ENCODE measurements around the gene CPNE9.

The CPNE9 gene

GRCh38 chr3:9686703-9687102 is 16.9 kb upstream of the CPNE9 start:
- no peak for DNase-seq (ENCODE audit: low read depth)

- DNase-seq (ENCODE audit: low read depth): no peak
Measured at GRCh38 chr3:9687514-9687913, 16.1 kb upstream of the CPNE9 start.

DNA sequence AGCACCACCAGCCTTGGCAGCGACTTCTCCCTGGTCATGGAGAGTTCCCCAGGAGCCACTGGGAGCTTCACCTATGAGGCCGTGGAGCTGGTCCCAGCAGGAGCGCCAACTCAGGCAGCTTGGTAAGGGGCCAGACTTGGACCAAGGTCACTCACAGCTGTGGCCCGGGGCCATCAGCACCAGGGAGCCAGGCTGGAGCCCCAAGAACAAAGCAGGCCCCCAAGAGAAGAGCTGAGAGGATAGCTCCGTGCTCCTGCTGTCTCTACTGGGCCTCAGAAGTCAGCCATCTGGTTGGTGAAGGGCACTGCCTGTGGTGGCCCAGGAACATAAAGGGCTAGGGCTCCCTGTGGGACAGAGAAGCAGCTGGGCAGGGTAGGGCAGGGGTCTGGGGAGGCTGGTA is 14.7 kb upstream of the CPNE9 start:
- DNase-seq (ENCODE audit: low read depth): no peak

- no peak for DNase-seq (ENCODE audit: low read depth)
Measured at GRCh38 chr3:9689757-9690156, 13.9 kb upstream of the CPNE9 start.

GRCh38 chr3:9690451-9691450 is 12.9 kb upstream of the CPNE9 start:
- DNase-seq (ENCODE audit: low read depth): no peak

GRCh38 chr3:9691636-9692035 is 12.0 kb upstream of the CPNE9 start:
- no peak for DNase-seq (ENCODE audit: low read depth)

DNA sequence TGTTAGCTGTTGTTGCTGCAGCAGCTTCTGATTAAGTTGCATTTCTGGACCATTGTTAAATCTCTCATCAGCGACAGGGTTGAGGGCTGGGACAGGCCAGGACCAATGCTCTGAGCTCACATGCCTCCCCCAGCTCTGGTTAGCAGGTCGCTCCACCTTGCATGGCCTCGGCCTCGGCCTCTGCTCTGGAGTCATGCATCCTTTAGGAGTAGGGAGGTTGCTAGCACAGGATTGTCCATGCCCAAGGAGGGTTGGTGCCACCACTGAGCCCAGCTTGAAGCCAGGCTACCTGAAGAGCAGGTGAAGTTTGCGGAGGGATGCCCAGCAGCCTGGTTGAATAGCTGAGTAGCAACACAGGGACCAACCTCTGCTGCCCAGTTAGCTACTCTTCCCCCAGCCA is 11.2 kb upstream of the CPNE9 start:
- no peak for DNase-seq (ENCODE audit: low read depth)

DNA sequence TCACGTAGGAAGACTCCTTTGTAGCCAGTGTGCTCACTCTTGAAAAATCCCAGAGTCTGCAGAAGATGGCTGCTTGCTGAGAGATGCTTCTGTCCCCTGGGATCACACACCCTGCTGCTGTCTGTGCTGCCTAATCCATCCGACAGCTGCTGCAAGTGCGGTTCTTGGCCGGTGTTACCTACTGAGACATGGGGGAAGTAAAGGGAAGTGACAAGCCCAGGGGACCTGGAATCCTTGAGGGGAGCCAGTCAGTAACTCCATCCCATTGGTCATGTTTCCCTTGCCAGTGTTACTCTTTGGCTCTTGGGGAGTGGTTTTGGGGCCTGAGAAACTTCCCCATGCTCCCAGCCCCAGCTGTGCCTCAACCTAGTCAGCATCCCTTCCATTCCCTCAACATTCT is 8.3 kb upstream of the CPNE9 start:
- DNase-seq (ENCODE audit: low read depth): no peak

DNA sequence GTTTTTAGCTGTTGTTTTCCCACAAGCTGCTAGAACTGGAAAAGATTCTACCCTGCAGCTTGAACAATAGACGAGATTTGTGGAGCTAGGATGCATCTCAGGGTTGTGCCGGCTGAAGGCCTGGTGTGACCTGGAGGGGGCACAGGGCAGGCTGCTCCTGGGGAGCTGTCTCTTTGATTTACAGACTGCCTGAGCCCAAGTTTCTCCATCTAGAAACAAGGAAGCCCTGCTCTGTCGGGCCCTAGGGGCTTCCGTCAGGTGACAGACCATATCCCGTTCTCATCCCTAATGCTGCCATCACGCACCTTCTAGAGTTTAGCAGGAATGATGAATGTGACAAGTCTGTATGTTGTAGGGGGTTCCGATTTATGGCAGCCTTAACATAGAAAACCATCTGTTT is 7.9 kb upstream of the CPNE9 start:
- DNase-seq (ENCODE audit: low read depth): no peak

GRCh38 chr3:9696480-9697220 is 7.0 kb upstream of the CPNE9 start:
- DNase-seq (ENCODE audit: low read depth): no peak

DNA sequence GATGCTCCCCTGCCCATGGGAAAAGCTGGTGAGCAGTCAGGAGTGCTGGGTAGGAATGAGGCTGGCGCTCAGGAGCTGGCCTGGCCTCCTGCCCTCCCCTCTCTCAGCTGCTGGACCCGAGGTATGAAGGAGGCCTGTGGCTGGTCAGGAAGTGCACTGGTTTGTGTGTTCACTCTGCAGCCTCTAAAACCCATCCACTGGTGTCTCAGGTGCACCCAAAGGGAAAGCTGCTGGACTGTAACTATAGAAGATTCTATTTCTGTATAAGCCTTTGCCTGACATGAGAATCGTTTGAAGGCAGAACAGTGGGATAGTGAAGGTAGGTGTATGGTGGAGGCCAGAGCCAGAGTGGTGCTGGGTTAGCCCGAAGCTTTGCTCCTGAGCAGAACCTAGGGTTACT is 5.7 kb upstream of the CPNE9 start:
- no peak for DNase-seq (ENCODE audit: low read depth)

- DNase-seq (ENCODE audit: low read depth): no peak
Measured at GRCh38 chr3:9698293-9698692, 5.3 kb upstream of the CPNE9 start.

DNA sequence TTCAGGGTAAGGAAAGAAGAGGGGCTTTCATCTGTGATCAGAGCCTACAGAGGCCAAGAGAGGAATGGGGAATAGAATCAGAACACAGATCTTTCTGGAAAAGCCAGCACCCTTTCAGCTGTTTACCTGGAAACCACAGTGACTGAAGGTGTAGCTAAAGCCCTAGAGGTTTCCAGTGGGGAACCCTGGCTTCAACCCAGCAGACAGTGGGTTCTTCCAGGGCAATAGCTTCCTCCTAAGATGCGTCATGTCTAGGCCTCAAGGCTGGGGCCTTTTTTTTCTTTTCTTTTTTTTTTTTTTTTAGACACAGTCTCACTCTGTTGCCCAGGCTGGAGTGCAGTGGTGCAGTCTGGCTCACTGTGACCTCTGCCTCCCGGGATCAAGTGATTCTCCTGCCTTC is 3.1 kb upstream of the CPNE9 start:
- DNase-seq (ENCODE audit: low read depth): no peak

DNA sequence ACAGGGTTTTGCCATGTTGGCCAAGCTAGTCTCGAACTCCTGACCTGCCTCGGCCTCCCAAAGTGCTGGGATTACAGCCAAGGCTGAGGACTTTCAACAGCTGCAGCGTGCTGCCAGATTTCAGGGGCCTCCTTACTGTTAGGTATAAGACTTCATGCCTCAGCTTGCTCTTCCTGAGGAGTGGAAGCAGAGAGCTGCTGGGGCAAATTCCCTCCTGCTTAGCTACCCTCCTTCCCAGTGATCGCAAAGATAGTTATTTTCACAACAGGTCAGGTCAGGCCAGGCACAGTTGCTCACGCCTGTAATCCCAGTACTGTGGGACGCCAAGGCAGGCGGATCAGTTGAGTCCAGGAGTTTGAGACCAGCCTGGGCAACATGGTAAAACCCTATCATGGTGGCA is 2.6 kb upstream of the CPNE9 start:
- no peak for DNase-seq (ENCODE audit: low read depth)

DNA sequence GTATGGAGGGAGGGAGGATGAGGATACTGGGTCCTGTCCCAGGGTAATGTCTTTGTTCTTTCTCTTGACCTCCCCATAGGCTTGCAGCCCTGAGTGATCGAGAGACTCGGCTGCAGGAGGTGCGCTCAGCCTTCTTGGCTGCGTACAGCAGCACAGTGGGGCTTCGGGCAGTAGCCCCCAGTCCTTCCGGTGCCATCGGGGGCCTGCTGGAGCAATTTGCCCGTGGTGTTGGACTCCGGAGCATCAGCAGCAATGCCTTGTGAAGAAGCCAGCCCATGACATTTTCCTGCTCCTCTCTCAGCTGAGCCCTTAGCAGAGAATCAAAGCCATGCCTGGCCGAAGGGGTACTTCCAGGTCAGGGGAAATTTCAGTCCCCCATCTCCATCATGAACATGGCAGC is 1.9 kb upstream of the CPNE9 start:
- no peak for DNase-seq (ENCODE audit: low read depth)

- DNase-seq (ENCODE audit: low read depth): no peak
Measured at GRCh38 chr3:9703240-9703639, 393 bp upstream of the CPNE9 start.

DNA sequence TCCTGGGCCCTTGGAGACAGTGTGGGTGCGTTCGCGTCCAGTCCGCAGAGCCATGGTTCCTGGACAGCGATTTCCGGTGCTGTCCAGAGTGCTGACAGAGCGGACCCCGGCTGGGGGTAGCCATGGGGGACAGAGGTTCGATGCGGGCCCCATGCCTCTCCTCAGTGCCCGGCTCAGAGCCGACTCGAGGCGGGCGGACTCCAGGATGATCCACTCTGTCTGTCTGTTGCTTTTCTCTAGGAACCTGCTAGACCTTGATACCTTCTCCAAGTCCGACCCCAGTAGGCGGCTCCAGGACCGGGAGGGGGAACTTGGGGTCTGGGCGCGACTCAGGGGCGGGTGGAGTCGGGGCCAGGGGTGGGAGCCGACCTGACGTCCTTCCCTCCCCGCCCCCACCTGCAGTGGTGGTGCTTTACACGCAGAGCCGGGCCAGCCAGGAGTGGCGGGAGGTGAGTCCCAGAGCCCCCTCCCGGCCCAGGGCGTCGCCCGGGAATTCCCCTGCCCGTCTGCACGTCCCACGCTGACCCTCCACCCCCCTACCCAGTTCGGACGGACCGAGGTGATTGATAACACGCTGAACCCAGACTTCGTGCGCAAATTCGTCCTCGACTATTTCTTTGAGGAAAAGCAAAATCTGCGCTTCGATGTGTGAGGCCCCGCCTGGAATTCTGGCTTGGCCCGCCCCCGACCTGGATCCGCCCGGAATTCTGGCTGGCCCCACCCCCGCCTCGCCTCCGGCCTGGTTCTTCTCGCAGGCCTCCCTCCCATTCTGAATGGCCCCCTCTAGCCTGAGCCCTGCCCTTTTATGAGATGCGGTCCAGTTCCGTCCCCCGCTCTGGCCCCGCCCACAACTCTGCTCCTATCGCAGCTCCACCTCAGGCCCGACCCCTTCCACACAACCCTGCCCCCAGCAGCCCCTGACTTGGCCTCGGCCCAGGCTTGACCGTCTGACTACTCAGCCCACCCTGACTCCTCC is 1.0 kb downstream of the CPNE9 start:
- DNase-seq (ENCODE audit: low read depth): no peak

DNA sequence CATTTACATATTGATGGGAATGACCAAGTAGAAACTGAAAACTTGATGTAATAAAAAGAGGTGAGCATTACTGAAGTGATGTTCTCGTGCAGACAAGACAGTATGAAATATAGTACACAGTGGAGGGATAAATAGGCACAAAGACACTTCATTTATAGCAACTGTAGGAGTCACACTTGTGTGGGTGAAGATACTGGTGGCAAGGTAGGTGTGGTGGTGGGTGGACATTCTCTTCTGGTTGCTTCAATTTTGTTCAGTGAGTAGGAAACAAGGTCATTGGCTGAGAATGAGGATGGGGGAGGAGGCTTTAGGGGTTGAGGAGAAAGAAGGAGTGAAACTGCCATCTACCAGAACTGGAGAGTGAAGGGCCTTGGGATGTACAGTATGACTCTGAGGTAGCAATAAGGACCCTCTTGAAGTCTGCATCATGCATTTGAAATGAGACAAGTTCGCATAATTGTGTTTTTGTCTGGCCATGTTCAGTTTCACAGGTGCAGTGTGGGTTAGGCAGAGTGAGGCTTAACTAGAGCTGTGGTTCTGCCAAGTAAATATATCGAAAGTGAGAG is 6.6 kb downstream of the CPNE9 start:
- no peak for DNase-seq (ENCODE audit: low read depth)

DNA sequence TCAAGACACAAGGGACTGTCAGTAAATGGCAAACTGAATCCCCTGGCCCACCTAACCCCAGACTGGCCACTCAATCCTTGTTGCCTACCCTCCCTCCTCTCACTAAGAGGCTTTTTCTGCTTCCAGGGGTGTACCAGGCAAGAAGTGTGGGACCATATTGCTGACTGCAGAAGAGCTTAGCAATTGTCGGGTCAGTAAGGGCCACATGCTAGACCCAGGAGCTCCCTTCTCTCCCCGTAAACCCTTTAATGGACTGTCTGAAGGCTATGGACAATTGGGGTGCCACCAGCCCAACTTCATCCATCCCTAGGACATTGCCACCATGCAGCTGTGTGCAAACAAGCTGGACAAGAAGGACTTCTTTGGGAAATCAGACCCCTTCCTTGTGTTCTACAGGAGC is 8.8 kb downstream of the CPNE9 start:
- no peak for DNase-seq (ENCODE audit: low read depth)

GRCh38 chr3:9713142-9713541 is 9.5 kb downstream of the CPNE9 start:
- no peak for DNase-seq (ENCODE audit: low read depth)

DNA sequence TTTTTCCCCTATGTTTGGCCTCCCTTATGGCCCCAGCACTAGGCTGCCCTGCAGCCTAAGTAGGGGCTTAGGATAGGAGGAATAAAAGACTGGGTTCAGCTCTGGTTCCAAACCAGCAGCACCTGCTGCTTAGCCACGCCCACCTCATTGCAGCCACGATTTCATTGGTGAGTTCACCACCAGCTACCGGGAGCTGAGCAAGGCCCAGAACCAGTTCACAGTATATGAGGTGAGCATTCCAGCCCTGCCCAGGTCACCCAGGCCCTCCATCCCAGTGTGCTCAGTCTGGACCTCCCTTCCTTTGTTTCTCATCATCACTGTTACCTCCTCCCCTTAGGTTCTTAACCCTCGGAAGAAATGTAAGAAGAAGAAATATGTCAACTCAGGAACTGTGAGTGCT is 11.5 kb downstream of the CPNE9 start:
- no peak for DNase-seq (ENCODE audit: low read depth)

Measured in T follicular helper cell (primary cell).